Activated B cell treated with CpG ODN at 0.5 μM for 24 hours (primary cell): ENCODE results near the gene KCND2. TPM values are rescaled to one million over a fixed set of nuclear protein-coding genes. Genes with fewer than 3 reads are reported as not detected.

Source experiments
- ATAC-seq: fragments of 200-7000 bp; cut with Tn5 transposase; one replicate; pipeline ENCODE4 v1.10.0; 2021; ENCODE audit warnings: low read depth, mild to moderate bottlenecking, moderate library complexity
- CTCF ChIA-PET: fragments of 350-600 bp; sonication (Branson Sonifier 250); formaldehyde crosslinking; loops from one replicate; lab custom pipeline; 2021; ENCODE audit warnings: antibody characterized with exemption; lab: Charles Lee
- POLR2A ChIA-PET: fragments of 350-600 bp; sonication (Branson Sonifier 250); formaldehyde crosslinking; loops from one replicate; lab custom pipeline; 2021; ENCODE audit warnings: antibody characterized with exemption; lab: Charles Lee
- DNase-seq: peaks from one replicate; pipeline ENCODE4 v3.0.0; 2022
- H3K27ac Mint-ChIP-seq: one replicate; pipeline ENCODE4 v1.8.0; 2020; ENCODE audit warnings: mixed read lengths
- H3K27me3 Mint-ChIP-seq: one replicate; pipeline ENCODE4 v1.8.0; 2021; ENCODE audit warnings: mixed read lengths
- H3K36me3 Mint-ChIP-seq: one replicate; pipeline ENCODE4 v1.8.0; 2021; ENCODE audit warnings: low read depth, mixed read lengths
- H3K4me1 Mint-ChIP-seq: one replicate; pipeline ENCODE4 v1.8.0; 2021; ENCODE audit warnings: mixed read lengths
- H3K4me3 Mint-ChIP-seq: one replicate; pipeline ENCODE4 v1.8.0; 2020; ENCODE audit warnings: mild to moderate bottlenecking, mixed read lengths
- H3K9me3 Mint-ChIP-seq: one replicate; pipeline ENCODE4 v1.8.0; 2020; ENCODE audit warnings: mixed read lengths
- intact Hi-C: fragments of 100-400 bp; cut with micrococcal nuclease; formaldehyde crosslinking; loops from one replicate; pipeline ENCODE4 v1.15.1; 2024
- total RNA-seq: library from RNA; stranded (reverse); gene quantifications from 2 replicates; pipeline ENCODE4 v1.2.3, GENCODE V29; 2022
- TF ChIP-seq, protein P1 (sequence below): fragments of 200-600 bp; IDR thresholded peaks from one replicate; pipeline ENCODE4 v1.8.0; 2022; ENCODE audit warnings: antibody characterized with exemption, mild to moderate bottlenecking

KCND2 gene
- total RNA-seq, 1 donor from 2014 or later: not detected

DNA sequence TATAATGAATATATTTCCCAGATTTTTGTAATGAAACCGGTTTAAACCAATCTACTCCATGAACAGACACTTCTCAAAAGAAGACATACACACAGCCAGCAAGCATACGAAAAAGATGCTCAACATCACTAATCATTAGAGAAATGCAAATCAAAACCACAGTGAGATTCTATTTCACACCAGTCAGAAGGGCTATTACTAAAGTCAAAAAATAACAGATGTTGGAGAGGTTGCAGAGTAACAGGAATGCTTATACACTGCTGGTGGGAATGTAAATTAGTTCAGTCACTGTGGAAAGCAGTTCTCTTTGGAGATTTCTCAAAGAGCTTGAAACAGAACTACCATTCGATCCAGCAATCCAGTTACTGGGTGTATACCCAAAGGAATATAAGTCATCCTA, 344.3 kb downstream of the KCND2 start:
- ATAC-seq (no peak), DNase-seq (no peak)
- ChIA-PET CTCF (no interaction called here), POLR2A (no interaction called here)
- Mint-ChIP-seq H3K27me3 (no peaks in the 10 kb centered on the region), H3K27ac (no peak overlapping the region), H3K36me3 (no peaks in the 10 kb centered on the region), H3K9me3 (no peaks in the 10 kb centered on the region), H3K4me1 (no peaks in the 10 kb centered on the region), H3K4me3 (no peak overlapping the region)
- intact Hi-C loops: no loop called here
- TF ChIP-seq, protein P1, sequence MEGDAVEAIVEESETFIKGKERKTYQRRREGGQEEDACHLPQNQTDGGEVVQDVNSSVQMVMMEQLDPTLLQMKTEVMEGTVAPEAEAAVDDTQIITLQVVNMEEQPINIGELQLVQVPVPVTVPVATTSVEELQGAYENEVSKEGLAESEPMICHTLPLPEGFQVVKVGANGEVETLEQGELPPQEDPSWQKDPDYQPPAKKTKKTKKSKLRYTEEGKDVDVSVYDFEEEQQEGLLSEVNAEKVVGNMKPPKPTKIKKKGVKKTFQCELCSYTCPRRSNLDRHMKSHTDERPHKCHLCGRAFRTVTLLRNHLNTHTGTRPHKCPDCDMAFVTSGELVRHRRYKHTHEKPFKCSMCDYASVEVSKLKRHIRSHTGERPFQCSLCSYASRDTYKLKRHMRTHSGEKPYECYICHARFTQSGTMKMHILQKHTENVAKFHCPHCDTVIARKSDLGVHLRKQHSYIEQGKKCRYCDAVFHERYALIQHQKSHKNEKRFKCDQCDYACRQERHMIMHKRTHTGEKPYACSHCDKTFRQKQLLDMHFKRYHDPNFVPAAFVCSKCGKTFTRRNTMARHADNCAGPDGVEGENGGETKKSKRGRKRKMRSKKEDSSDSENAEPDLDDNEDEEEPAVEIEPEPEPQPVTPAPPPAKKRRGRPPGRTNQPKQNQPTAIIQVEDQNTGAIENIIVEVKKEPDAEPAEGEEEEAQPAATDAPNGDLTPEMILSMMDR: no peak

- no peak for DNase-seq
- POLR2A ChIA-PET: no interaction called here
- ATAC-seq: no peak
- TF ChIP-seq, protein P1: no peak
- Mint-ChIP-seq H3K9me3 (no peaks in the 10 kb centered on the region), H3K4me1 (no peaks in the 10 kb centered on the region), H3K4me3 (no peak overlapping the region), H3K36me3 (no peaks in the 10 kb centered on the region), H3K27me3 (no peaks in the 10 kb centered on the region), H3K27ac (no peak overlapping the region)
- CTCF ChIA-PET: no interaction called here
- intact Hi-C loops: no loop called here
Measured at GRCh38 chr7:120628251-120628650, 355.3 kb downstream of the KCND2 start.

DNA sequence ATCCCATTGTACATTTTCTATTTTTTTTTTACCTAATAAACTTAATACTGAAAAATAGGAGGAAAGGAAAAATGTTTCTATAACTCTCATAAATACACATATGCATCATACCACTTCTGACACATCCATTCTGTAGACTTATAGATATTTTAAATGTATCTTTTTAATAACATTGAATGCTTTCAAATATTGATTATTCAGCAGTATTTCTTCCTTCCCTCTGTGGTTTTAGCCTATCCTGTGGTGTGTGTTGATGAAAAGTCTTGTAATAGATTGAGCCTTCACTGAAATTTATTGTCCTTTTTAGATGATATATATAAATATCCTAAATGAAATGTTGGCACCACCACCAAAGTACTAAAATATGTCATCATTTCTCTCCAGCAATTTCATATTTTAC, 366.9 kb downstream of the KCND2 start:
- ATAC-seq: no peak
- H3K36me3 Mint-ChIP-seq: no peaks in the 10 kb centered on the region
- intact Hi-C loops: no loop called here
- H3K27me3 Mint-ChIP-seq: no peaks in the 10 kb centered on the region
- DNase-seq: no peak
- TF ChIP-seq, protein P1: no peak
- ChIA-PET CTCF (no interaction called here), POLR2A (no interaction called here)
- no peak overlapping the region for H3K27ac Mint-ChIP-seq
- no peaks in the 10 kb centered on the region for H3K4me1 Mint-ChIP-seq
- H3K9me3 Mint-ChIP-seq: no peaks in the 10 kb centered on the region
- no peak overlapping the region for H3K4me3 Mint-ChIP-seq

- H3K9me3 Mint-ChIP-seq: no peaks in the 10 kb centered on the region
- ChIA-PET POLR2A (no interaction called here), CTCF (no interaction called here)
- intact Hi-C loops: no loop called here
- ATAC-seq (no peak), DNase-seq (no peak)
- no peak overlapping the region for H3K4me3 Mint-ChIP-seq
- no peak overlapping the region for H3K27ac Mint-ChIP-seq
- H3K27me3 Mint-ChIP-seq: no peaks in the 10 kb centered on the region
- TF ChIP-seq, protein P1: no peak
- H3K36me3 Mint-ChIP-seq: no peaks in the 10 kb centered on the region
- H3K4me1 Mint-ChIP-seq: no peaks in the 10 kb centered on the region
Measured at GRCh38 chr7:120645966-120646365, 373.0 kb downstream of the KCND2 start.

DNA sequence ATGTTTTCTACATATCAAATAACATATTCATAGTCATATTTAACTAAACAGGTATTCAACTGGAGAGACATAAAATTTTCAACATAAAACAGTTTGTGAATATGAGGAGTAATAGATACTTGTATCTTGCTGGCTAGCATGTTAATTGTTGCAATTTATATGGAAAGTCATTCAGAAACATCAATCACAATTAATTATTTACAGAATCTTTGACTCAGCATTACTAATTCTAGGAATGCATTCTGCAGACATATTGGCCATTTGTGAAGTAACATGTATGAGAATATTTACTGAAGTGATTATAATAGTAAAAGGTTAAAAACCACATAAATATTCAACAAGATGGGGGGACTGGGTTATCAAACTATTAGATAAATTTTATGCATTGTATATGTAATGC, 381.3 kb downstream of the KCND2 start:
- no peak for DNase-seq
- Mint-ChIP-seq H3K4me3 (no peak overlapping the region), H3K4me1 (no peaks in the 10 kb centered on the region), H3K27ac (no peak overlapping the region), H3K9me3 (no peaks in the 10 kb centered on the region), H3K27me3 (no peaks in the 10 kb centered on the region), H3K36me3 (no peaks in the 10 kb centered on the region)
- no peak for ATAC-seq
- intact Hi-C loops: no loop called here
- TF ChIP-seq, protein P1: no peak
- POLR2A ChIA-PET: no interaction called here
- CTCF ChIA-PET: no interaction called here
